ENCODE measurements around the gene RBM48.
"Not testable (repeated sequence)": the region's sequence is repeated elsewhere in the genome, so short reads cannot be mapped to it uniquely, and the experiment has no call there.

RBM48 gene

GRCh38 chr7:92528188-92528957, at the start of gene RBM48, which contains the start of gene PEX1:
Gene RBM48, plus strand, starts transcription at chr7:92528795. Its CDS starts 19 bp downstream, at chr7:92528814.
Gene PEX1, minus strand, starts transcription at chr7:92528520. Its CDS starts 85 bp downstream, at chr7:92528435.
- peak; percentile 93 to 95 for DNase-seq

GRCh38 chr7:92479146-92479545, 49.4 kb upstream of the RBM48 start:
- DNase-seq, result not testable (repeated sequence)

- DNase-seq, result not testable (repeated sequence)
Observed at GRCh38 chr7:92483624-92484023, 45.0 kb upstream of the RBM48 start.

GRCh38 chr7:92484226-92484625, 44.4 kb upstream of the RBM48 start:
- DNase-seq, result not testable (repeated sequence)

GRCh38 chr7:92485267-92485892, 43.2 kb upstream of the RBM48 start:
- DNase-seq, result no peak

GRCh38 chr7:92485974-92486373, 42.6 kb upstream of the RBM48 start:
- DNase-seq, result no peak

- DNase-seq, result no peak
Observed at GRCh38 chr7:92487804-92488203, 40.8 kb upstream of the RBM48 start.

GRCh38 chr7:92489634-92490033, 39.0 kb upstream of the RBM48 start:
- no peak for DNase-seq

- DNase-seq, result no peak
Observed at GRCh38 chr7:92496876-92497275, 31.7 kb upstream of the RBM48 start.

GRCh38 chr7:92498557-92498956, 30.0 kb upstream of the RBM48 start:
- DNase-seq, result no peak

- DNase-seq, result no peak
Observed at GRCh38 chr7:92503767-92504166, 24.8 kb upstream of the RBM48 start.

- DNase-seq, result no peak
Observed at GRCh38 chr7:92504563-92504962, 24.0 kb upstream of the RBM48 start.

- DNase-seq, result no peak
Observed at GRCh38 chr7:92506363-92506762, 22.2 kb upstream of the RBM48 start.

GRCh38 chr7:92508946-92509345, 19.6 kb upstream of the RBM48 start:
- DNase-seq, result no peak

GRCh38 chr7:92513167-92513902, 15.3 kb upstream of the RBM48 start:
- no peak for DNase-seq

GRCh38 chr7:92517631-92518030, 11.0 kb upstream of the RBM48 start:
- DNase-seq, result no peak

GRCh38 chr7:92520024-92520423, 8.6 kb upstream of the RBM48 start:
- DNase-seq, result no peak

GRCh38 chr7:92523110-92523509, 5.5 kb upstream of the RBM48 start:
- DNase-seq, result no peak

GRCh38 chr7:92527300-92528187, 1.1 kb upstream of the RBM48 start:
- peak; percentile 69 to 74 for DNase-seq

GRCh38 chr7:92528958-92529264, 316 bp downstream of the RBM48 start:
- no peak for DNase-seq

GRCh38 chr7:92534572-92534971, 6.0 kb downstream of the RBM48 start:
- DNase-seq, result no peak

GRCh38 chr7:92543542-92543941, 14.9 kb downstream of the RBM48 start:
- DNase-seq, result not testable (repeated sequence)

- not testable (repeated sequence) for DNase-seq
Observed at GRCh38 chr7:92545116-92545515, 16.5 kb downstream of the RBM48 start.

All from activated T-cell treated with anti-CD3 and anti-CD28 coated beads, Interleukin-2, amount 50 U/mL, for 48 hours (primary cell).